GM18870 (cell line): ENCODE results near the gene MYLK3.

Source experiments
- ATAC-seq: cut with Tn5 transposase; IDR thresholded peaks from one replicate; pipeline ENCODE4 v1.9.1; 2021; ENCODE audit warnings: moderate library complexity; ENCODE audit not compliant: unreplicated experiment

Gene MYLK3

DNA sequence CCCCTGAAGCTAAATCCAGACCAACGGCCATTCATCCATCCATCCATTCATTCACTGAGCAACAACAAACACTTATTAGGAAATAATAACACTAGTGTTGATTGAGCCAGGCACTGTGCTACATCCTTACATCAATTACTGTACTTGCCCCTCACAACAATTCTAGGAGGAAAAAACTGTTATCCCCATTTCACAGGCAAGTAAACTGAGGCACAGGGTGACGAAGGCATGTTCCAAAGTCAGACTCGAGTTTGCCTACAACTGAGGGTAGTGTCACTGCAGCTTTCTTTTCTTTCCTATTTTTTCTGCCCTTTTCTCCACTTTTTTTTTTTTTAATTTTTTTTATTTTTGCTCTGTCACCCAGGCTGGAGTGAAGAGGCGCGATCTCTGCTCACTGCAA, 11.2 kb upstream of the MYLK3 start:
- no peak for ATAC-seq

DNA sequence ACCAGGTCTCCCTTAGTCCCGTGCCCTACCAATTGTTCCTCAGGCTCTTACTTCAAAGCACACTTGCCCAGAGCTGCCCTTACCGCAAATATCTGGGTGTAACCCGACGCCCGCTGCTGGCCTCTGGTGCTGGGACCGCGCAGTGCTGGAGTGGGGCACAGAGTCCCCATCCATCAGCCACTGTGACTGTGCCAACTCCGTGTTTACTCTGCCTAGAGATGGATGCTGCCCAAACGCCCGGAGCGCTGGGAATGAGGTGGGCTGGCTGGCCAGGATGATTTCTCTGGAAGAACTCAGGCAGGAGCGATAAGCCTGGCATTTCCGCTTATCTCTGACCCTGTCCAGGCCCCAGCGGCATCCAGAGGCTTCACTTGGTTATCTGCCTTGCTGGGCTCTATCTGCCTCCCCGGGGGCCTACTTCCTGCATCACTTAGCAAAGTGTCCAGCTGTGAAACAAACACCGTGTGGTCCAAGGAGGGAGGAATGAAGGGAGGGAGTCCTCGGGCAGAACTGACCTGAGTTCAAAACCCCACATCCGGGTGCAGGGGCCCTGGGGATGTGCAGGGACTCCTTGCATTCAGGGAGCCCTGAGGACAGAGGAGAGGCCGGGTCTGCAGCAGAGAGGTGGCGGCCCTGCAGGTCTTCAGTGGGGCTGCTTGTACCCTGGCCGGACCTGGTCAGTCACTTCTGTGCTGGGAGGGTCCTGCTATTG, 9.4 kb upstream of the MYLK3 start:
- no peak for ATAC-seq

DNA sequence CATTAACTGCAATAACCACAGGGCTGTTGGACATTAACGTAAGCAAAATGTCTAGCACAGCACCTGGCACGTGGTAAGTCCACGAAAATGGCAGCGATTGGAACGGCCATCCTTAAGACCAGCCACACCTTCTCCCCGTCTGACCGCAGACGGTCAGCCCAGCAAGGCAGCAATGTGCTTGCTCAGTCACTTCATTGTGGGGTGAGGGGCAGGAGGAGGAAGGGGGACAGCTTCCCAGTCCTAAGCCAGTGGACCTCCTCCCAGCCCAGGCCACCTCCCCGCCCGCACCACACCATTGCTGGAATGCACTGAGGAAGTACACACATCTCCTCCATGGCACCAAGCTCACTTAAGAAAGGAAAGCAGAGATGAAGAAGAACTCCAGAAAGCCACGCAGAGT, 8.6 kb upstream of the MYLK3 start:
- ATAC-seq, result no peak

DNA sequence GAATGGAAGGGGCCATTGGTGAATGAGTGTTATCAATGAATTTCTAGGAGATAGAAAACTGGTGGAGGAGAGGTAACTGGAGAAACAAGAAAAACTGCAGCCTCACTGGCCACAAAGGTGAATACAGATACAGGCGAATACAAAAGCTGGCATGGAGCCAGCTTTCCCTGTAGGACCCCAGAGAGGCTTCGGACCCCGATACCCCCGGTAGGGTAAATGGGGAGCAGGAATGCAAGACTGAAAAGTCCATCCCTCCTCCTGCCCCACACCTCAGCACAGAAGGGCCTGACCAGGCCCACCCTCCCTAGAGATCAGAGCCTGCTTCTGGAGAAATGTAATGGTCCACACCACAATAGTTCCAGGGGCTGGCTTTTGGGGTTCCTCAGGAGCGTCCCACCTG, 4.9 kb upstream of the MYLK3 start:
- ATAC-seq, result no peak

DNA sequence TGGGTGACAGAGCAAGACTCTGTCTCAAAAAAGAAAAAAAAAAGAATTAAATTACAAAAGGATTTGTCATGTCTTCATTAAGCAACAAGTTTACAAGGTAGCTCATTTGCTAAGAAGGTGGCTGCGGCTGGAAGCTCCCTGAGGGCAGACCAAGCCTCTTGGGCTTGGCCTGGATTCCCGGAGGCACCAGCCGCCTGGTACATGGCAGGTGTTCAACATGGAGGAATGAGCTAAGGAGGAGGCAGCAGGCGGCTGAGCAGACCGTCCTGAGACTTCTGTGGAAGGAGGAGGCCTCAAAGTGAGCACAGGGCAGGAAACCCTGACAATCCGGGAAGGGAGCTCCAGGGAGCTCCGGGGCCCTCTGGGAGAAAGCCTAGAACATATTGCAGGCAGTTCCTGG, 3.2 kb upstream of the MYLK3 start:
- ATAC-seq, result no peak

- no peak for ATAC-seq
Observed at GRCh38 chr16:46748775-46749705, 896 bp upstream of the MYLK3 start.

GRCh38 chr16:46746821-46747776, 1.0 kb downstream of the MYLK3 start:
- ATAC-seq, result no peak

GRCh38 chr16:46745617-46746016, 2.5 kb downstream of the MYLK3 start:
- no peak for ATAC-seq

DNA sequence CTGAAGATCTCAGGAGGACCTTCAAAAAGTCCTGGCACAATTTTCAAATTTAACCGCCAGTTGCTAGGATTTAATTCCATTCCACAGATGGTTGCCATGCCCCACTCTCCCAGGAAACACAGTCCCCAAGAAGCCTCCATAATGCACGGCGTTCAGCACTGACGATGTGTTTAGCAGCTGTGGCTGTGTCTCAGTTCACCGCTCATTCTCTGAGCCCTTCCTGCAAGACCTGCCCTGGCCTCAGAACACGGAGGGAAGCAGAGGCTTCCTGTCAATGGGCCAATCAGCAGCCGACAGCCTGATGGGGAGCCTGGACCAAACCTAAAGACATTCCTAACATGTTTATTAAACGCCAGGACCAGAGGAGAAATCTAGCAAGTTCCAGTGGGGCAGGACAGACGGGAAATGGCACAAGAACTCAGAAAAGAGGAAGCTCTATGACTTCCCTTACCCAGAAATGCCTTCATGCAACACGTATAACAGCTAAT, 4.9 kb downstream of the MYLK3 start:
- ATAC-seq, result no peak

DNA sequence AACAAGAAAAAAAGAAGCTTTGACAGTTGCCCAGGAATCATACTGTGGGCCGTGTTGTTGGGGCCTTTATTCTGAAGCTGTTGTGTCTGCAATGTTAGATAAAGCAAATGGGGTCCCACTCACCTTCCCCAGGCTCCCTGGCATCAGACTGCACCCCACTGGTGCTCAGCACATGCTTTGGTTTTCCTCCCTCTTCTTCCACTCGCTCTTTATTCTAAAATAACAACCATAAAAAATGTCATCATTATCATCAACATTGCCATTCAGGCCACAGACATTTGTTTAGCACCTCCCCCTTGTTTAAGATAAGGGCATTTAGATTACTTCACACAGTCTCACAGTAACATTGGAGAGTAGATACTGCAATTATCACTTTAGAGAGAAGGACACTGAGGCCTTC, 8.2 kb downstream of the MYLK3 start:
- ATAC-seq, result no peak

- no peak for ATAC-seq
Observed at GRCh38 chr16:46737621-46738214, 10.4 kb downstream of the MYLK3 start.

DNA sequence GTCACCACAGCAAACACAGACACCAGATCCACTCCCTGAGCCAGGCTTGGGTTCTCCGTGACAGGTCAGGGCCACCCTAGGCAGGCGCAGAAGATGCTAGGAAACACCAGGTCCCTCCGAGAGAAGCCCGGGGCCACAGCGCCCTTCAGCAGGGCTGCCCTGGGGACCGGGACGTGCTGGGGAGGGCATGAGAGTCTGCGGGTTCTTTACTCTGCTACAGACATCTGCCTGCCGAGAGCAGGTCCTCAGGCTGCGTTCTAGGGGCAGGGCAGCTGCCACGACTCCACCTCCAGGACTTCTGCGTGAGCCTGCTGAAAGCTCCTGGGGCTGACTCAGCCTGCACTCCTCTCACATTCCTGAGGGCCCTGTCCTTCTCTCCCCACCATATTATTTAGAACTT, 11.4 kb downstream of the MYLK3 start:
- ATAC-seq, result no peak

GRCh38 chr16:46733319-46733830, 14.8 kb downstream of the MYLK3 start:
- no peak for ATAC-seq

DNA sequence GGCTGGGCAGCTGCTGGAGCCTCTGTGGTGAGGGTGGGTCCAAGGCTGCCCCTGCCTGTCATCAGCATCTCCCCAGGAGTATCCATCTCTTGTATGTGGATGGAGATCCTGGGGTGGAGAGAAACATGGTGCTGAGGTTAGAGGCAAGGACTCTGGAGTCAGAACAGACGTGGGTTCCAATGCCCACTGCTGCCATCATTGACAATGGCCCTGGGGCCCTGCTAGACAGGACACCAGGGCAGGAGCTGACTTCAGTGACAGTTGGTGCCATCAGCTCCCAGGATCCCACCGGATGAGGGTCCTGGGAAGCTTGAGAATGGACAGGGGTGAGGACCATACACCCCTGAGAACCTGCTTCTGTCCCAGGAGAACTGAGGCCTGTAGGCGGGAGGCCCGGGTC, 15.6 kb downstream of the MYLK3 start:
- no peak for ATAC-seq

DNA sequence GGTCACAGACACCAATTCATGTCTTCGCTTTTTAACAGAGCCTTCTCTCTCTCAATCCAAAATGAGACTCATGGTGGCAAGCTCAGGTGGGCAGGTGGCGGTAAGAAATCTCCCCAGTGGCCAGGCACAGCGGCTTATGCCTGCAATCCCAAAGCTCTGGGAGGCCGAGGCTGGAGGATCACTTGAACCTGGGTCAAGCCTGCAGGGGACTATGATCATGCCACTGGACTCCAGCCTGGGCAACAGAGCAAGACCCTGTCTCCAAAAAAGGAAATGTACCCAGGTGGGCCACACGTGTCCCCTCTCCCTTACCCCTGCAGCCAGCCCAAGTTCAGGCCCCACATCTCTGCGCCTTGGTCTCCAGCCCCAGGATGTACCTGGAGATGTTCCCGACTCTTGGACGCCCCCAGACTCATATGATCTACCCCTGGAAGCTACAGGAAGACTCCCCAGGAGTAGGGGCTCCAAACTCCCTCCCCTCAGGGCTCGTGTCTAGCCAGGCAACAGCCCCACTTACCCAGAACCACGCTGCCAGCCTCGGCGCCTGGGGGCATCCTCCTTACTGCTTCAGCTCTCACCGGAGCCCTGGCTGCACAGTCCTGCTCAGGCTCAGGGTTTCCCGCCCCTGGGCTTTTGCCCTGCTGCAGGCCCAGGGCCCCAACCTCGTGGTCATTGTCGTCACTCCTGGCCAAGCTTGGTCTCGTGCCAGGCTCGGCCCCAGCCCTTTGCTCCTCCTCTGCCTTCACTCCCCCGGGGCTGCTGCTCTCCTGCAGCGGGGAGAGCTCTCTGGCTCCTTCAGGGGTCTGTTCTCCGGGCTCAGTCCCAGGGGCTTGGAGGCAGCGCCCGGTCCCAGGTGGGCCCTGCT, 16.2 kb downstream of the MYLK3 start:
- no peak for ATAC-seq

DNA sequence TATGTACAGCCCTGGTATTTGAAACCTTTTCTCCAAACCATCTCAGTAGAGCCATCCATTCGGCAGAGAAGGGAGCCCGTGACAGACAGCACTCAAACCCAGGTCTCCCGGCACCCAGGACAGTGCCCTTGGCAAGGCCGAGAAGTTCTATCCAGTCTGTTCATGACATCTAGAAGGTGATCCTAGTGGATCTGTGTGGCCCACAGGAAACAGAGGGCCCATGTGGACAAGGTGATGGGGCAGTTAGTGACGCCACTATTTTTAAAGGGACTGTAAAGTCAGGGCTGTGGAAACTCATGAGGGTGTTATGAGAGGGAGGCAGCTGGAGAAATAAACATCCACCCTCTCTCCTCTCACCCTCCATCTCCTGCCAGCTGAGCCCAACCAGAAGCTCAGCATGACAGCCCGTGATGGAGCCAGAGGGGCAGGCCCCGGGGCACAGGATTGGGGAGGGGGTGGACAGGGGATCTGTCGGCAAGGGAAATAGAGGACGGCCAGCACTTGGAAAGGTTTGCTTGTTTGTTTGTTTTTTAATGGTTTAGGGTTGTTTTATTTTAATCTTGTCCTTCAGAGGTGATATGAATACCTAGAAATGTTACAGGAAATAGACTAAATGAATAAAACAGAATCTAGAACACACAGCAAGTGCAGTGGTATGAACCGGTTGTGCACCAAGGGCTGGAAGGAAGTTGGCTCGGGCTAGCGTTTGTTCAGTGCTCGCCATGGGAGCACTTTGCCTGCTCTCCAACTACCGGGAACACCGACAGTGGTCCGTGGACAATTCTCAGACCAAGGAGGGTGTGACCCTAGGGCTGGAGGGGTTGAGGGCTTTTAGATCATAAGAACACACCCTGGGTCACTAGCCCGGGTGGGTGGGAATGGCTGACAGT, 17.1 kb downstream of the MYLK3 start:
- no peak for ATAC-seq

GRCh38 chr16:46730126-46730525, 18.0 kb downstream of the MYLK3 start:
- ATAC-seq, result no peak

DNA sequence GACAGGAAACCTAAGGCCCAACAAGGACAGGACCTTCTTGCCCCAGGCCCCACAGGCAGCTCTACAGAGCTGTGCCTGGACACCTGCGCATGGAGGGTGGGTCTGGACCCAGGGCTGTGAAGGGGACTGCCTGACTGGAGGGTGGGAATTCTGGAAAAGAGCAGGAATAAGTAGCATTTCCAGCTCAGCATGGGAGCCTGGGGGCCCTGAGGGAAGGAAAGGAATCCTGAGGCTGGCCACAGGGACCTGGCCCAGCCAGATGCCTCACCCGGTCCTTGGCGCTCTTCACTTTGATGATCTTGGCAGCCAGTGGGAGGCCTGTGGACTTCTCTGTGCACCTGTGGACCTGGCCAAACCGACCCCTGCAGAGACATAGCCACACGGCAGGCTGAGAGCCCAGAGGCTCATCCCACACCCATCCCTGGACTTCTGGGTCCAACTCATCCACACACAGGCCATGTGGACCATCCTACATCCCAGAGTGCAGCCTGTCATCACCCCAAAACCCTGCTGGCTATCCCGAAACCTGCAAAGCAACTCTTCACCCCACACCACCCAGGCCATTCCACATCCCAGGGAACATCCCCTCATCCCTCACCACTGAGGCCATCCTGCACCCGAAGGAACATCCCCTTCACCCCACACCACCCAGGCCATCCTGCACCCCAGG, 18.7 kb downstream of the MYLK3 start:
- no peak for ATAC-seq
